IMR-90 (cell line): ENCODE measurements around the gene FBXW4. TPM values are rescaled to one million over a fixed set of nuclear protein-coding genes. Genes with fewer than 3 reads are reported as not detected.

ENCODE experiments used
- ATAC-seq: fragments of 200-7000 bp; cut with Tn5 transposase; 2 replicates; pipeline ENCODE4 v1.9.1; 2020; ENCODE audit warnings: low read depth, mild to moderate bottlenecking, moderate library complexity
- BruUV-seq: library from RNA; stranded (reverse); fragments of 400-500 nt; replicated peaks from 2 replicates; lab custom pipeline; 2021; lab: Mats Ljungman, UMichigan
- CTCF ChIA-PET: fragments of 300-600 bp; formaldehyde crosslinking; extraction: SDS; loops from one replicate; lab custom pipeline; 2021; ENCODE audit warnings: antibody characterized with exemption; lab: Yijun Ruan, JAX
- POLR2A ChIA-PET: fragments of 300-600 bp; sonication (Branson Sonifier 250); formaldehyde crosslinking; loops from one replicate; lab custom pipeline; 2022; ENCODE audit warnings: antibody characterized with exemption; ENCODE audit not compliant: unreplicated experiment; lab: Charles Lee
- DNase-seq: peaks from one replicate; pipeline ENCODE4 v3.0.0; 2013
- H2AFZ ChIP-seq: replicated peaks from 2 replicates; pipeline ENCODE3; 2013; ENCODE audit warnings: low read length, mild to moderate bottlenecking; ENCODE audit not compliant: poor library complexity
- H2AK5ac ChIP-seq: 2 replicates; pipeline ENCODE4 v1.6.1; 2013; ENCODE audit warnings: low read depth, low read length, inconsistent platforms
- H2AK9ac ChIP-seq: replicated peaks from 2 replicates; pipeline ENCODE3; 2013; ENCODE audit warnings: mild to moderate bottlenecking, low read depth, low read length, moderate library complexity; ENCODE audit not compliant: poor library complexity
- H2BK120ac ChIP-seq: 2 replicates; pipeline ENCODE4 v1.6.1; 2013; ENCODE audit warnings: low read depth, low read length, inconsistent platforms
- H2BK15ac ChIP-seq: 3 replicates; pipeline ENCODE4 v1.6.1; 2013; ENCODE audit warnings: low read depth, low read length, inconsistent platforms
- H2BK20ac ChIP-seq: 2 replicates; pipeline ENCODE4 v1.6.1; 2013; ENCODE audit warnings: low read depth, mild to moderate bottlenecking, inconsistent platforms, low read length, moderate library complexity
- H2BK5ac ChIP-seq: 2 replicates; pipeline ENCODE4 v1.6.1; 2013; ENCODE audit warnings: mild to moderate bottlenecking, low read depth, low read length, inconsistent platforms; ENCODE audit not compliant: poor library complexity, severe bottlenecking
- H3K14ac ChIP-seq: replicated peaks from 2 replicates; pipeline ENCODE4 v1.6.1; 2013; ENCODE audit warnings: low read depth, low read length, inconsistent platforms
- H3K18ac ChIP-seq: 2 replicates; pipeline ENCODE4 v1.6.1; 2013; ENCODE audit warnings: low read depth, low read length, control low read depth
- H3K23ac ChIP-seq: 2 replicates; pipeline ENCODE4 v1.6.1; 2013; ENCODE audit warnings: low read depth, low read length, inconsistent platforms
- H3K27ac ChIP-seq: 2 replicates; pipeline ENCODE4 v1.5.1; 2013; ENCODE audit warnings: mild to moderate bottlenecking, control low read depth, low read length; ENCODE audit not compliant: insufficient read depth
- H3K27me3 ChIP-seq: 2 replicates; pipeline ENCODE4 v1.6.1; 2013; ENCODE audit warnings: low read length; ENCODE audit not compliant: control insufficient read depth, insufficient read depth
- H3K36me3 ChIP-seq: 2 replicates; pipeline ENCODE4 v1.6.1; 2013; ENCODE audit warnings: low read length, mixed read lengths; ENCODE audit not compliant: control insufficient read depth, insufficient read depth
- H3K4ac ChIP-seq: 2 replicates; pipeline ENCODE4 v1.6.1; 2013; ENCODE audit warnings: low read depth, low read length, inconsistent platforms
- H3K4me1 ChIP-seq: 2 replicates; pipeline ENCODE4 v1.6.1; 2013; ENCODE audit warnings: low read length, mixed read lengths; ENCODE audit not compliant: control insufficient read depth, insufficient read depth
- H3K4me2 ChIP-seq: 2 replicates; pipeline ENCODE4 v1.6.1; 2013; ENCODE audit warnings: low read depth, mild to moderate bottlenecking, control low read depth, low read length, moderate library complexity
- H3K4me3 ChIP-seq: 2 replicates; pipeline ENCODE4 v1.5.1; 2013; ENCODE audit warnings: low read depth, mild to moderate bottlenecking, control low read depth, low read length, moderate library complexity; ENCODE audit not compliant: insufficient read depth
- H3K56ac ChIP-seq: 2 replicates; pipeline ENCODE4 v1.6.1; 2013; ENCODE audit warnings: low read length, inconsistent platforms; ENCODE audit not compliant: insufficient read depth; ENCODE audit errors: extremely low read depth
- H3K79me1 ChIP-seq, 2 experiments: 2 replicates each; pipeline ENCODE4 v1.6.1; 2013; ENCODE audit warnings: low read length in 2 of 2, inconsistent platforms in 1 of 2, low read depth in 1 of 2
- H3K9ac ChIP-seq: 2 replicates; pipeline ENCODE4 v1.6.1; 2013; ENCODE audit warnings: low read depth, low read length, control low read depth
- H3K9me1 ChIP-seq: 2 replicates; pipeline ENCODE4 v1.6.1; 2013; ENCODE audit warnings: low read length, inconsistent platforms; ENCODE audit not compliant: insufficient read depth
- H3K9me3 ChIP-seq: 2 replicates; pipeline ENCODE4 v1.6.1; 2013; ENCODE audit warnings: low read length; ENCODE audit not compliant: control insufficient read depth, insufficient read depth
- H4K20me1 ChIP-seq: 2 replicates; pipeline ENCODE4 v1.6.1; 2013; ENCODE audit warnings: low read length, inconsistent platforms; ENCODE audit not compliant: insufficient read depth
- H4K5ac ChIP-seq: 2 replicates; pipeline ENCODE4 v1.6.1; 2013; ENCODE audit warnings: mild to moderate bottlenecking, low read depth, low read length, control low read depth
- H4K8ac ChIP-seq, 2 experiments: 2 replicates each; pipeline ENCODE4 v1.6.1; 2013; ENCODE audit warnings: low read depth in 2 of 2, low read length in 2 of 2, control low read depth in 1 of 2, inconsistent platforms in 1 of 2
- H4K91ac ChIP-seq: 2 replicates; pipeline ENCODE4 v1.6.1; 2013; ENCODE audit warnings: low read depth, low read length, inconsistent platforms; ENCODE audit not compliant: insufficient read depth
- CEBPB ChIP-seq: IDR thresholded peaks from 2 replicates; pipeline ENCODE4 v1.6.1; 2012; ENCODE audit warnings: low read depth, low read length, improper control_type of control experiment
- FOS ChIP-seq: fragments of 150-350 bp; IDR thresholded peaks from 2 replicates; pipeline ENCODE4 v1.6.1; 2016; ENCODE audit warnings: low read depth, low read length
- MXI1 ChIP-seq: IDR thresholded peaks from 2 replicates; pipeline ENCODE4 v1.6.1; 2012; ENCODE audit warnings: low read depth, mild to moderate bottlenecking, low read length, moderate library complexity, borderline replicate concordance
- NFE2L2 ChIP-seq: fragments of 150-350 bp; IDR thresholded peaks from 2 replicates; pipeline ENCODE4 v1.6.1; 2016; ENCODE audit warnings: low read depth, mild to moderate bottlenecking, low read length
- POLR2A ChIP-seq: IDR thresholded peaks from 2 replicates; pipeline ENCODE4 v1.6.1; 2012; ENCODE audit warnings: mild to moderate bottlenecking, low read depth, low read length
- RAD21 ChIP-seq: IDR thresholded peaks from 2 replicates; pipeline ENCODE4 v1.6.1; 2012; ENCODE audit warnings: low read length, improper control_type of control experiment
- RCOR1 ChIP-seq: IDR thresholded peaks from 2 replicates; pipeline ENCODE4 v1.6.1; 2012; ENCODE audit warnings: mild to moderate bottlenecking, low read length, improper control_type of control experiment; ENCODE audit not compliant: insufficient replicate concordance
- USF2 ChIP-seq: fragments of 150-350 bp; IDR thresholded peaks from 2 replicates; pipeline ENCODE4 v1.6.1; 2017; ENCODE audit warnings: mild to moderate bottlenecking, antibody characterized with exemption, low read length, low read depth
- WGBS, 2 experiments: methylation state at CpG; one replicate each; pipeline versions ENCODE4 v1.1.5 to v1.1.7; 2013; ENCODE audit warnings: missing lambda C conversion rate in 2 of 2; ENCODE audit not compliant: insufficient read length in 1 of 2; ENCODE audit errors: extremely low coverage in 2 of 2; 5-methylcytosine and 5-hydroxymethylcytosine counted together
- dilution Hi-C: fragments of 300-500 bp; cut with HindIII; formaldehyde crosslinking; loops from one replicate; pipeline ENCODE4 v1.14.3; 2018; ENCODE audit warnings: low sequenced_read_pairs; ENCODE audit not compliant: unreplicated experiment
- in situ Hi-C: fragments of 300-500 bp; cut with MboI; formaldehyde crosslinking; loops from 3 replicates; pipeline ENCODE4 v1.14.3; 2019; ENCODE audit warnings: low sequenced_read_pairs, inconsistent platforms, mixed read lengths
- intact Hi-C: fragments of 100-400 bp; cut with micrococcal nuclease; formaldehyde crosslinking; loops from 2 replicates; pipeline ENCODE4 v1.10.0; 2022
- polyA plus RNA-seq, 3 experiments: library from polyadenylated mRNA; depleted of rRNA; stranded (reverse); fragments of >200 nt; gene quantifications; 2 replicates each; pipeline ENCODE4 v1.2.3, GENCODE V29; 2012; ENCODE audit warnings: low replicate concordance in 1 of 3
- total RNA-seq: library from RNA; depleted of rRNA; stranded (reverse); fragments of >200 nt; gene quantifications from 2 replicates; pipeline ENCODE4 v1.2.3, GENCODE V29; 2012

FBXW4 gene
- total and polyA plus RNA-seq, 2 of the 4 experiments (the other 2 are of a cell fraction) = 19.3 to 26.7 TPM

GRCh38 chr10:101612872-101613271 is 82.1 kb downstream of the FBXW4 start:
- Histone ChIP-seq H4K5ac (no peak overlapping the region), H2BK15ac (no peak overlapping the region), H3K27ac (no peak overlapping the region), H3K56ac (no peak overlapping the region), H3K9me3 (no peaks in the 10 kb centered on the region), H2AK9ac (no peak overlapping the region), H4K91ac (no peak overlapping the region), H2BK120ac (no peak overlapping the region), H3K23ac (no peak overlapping the region), H3K4me1 (peaks cover 9% of the 10 kb centered on the region), H3K36me3 (peaks cover 24% of the 10 kb centered on the region), H4K20me1 (no peaks in the 10 kb centered on the region), H3K79me1 (no peaks in the 10 kb centered on the region; a peak in 1 of 4 replicates), H3K9me1 (peaks cover 16% of the 10 kb centered on the region), H3K4me3 (no peak overlapping the region), H3K27me3 (no peaks in the 10 kb centered on the region), H3K4me2 (no peak overlapping the region), H2AFZ (no peak overlapping the region), H3K9ac (no peak overlapping the region), H3K4ac (no peak overlapping the region), H2BK20ac (no peak overlapping the region), H2BK5ac (no peak overlapping the region), H3K18ac (no peak overlapping the region), H2AK5ac (no peak overlapping the region), H3K14ac (no peak overlapping the region), H4K8ac (no peak overlapping the region)
- BruUV-seq = no TSS peak
- in situ Hi-C loops = no loop called here
- TF ChIP-seq USF2 (no peak), POLR2A (no peak), NFE2L2 (no peak), RCOR1 (no peak), CEBPB (no peak), RAD21 (no peak), MXI1 (no peak), FOS (no peak)
- intact Hi-C loops = no loop called here
- DNase-seq (no peak), ATAC-seq (no peak)
- ChIA-PET POLR2A (interaction anchor here (0.5 kb wide), 1 partner anchor 9 kb away, joined by 7 read pairs; no protein-coding TSS in a partner anchor), CTCF (interaction anchor here (0.7 kb wide), 1 partner anchor 10 kb away, joined by 3 read pairs; no protein-coding TSS in a partner anchor)
- dilution Hi-C loops = no loop called here
- no CpG with 5 or more reads among the region's 10 CpGs for WGBS, 2 experiments
